NCI-H1436 treated with DMSO at 0.1 percent for 48 hours (cell line): Measurements from ENCODE around the gene RAD51B.

Source experiments
- DNase-seq: peaks from one replicate; lab custom pipeline; 2025; lab: John Stamatoyannopoulos, UW

Gene RAD51B

GRCh38 chr14:68444449-68445168 lies 625.0 kb downstream of the RAD51B start:
- no peak for DNase-seq

- DNase-seq: no peak
Observed at GRCh38 chr14:68446243-68447040, 626.9 kb downstream of the RAD51B start.

GRCh38 chr14:68447581-68448251 lies 628.1 kb downstream of the RAD51B start:
- DNase-seq: no peak

GRCh38 chr14:68448252-68448902 lies 628.8 kb downstream of the RAD51B start:
- no peak for DNase-seq

GRCh38 chr14:68449561-68450181 lies 630.1 kb downstream of the RAD51B start:
- no peak for DNase-seq

GRCh38 chr14:68450391-68451120 lies 631.0 kb downstream of the RAD51B start:
- DNase-seq: no peak

- DNase-seq: no peak
Observed at GRCh38 chr14:68451696-68452373, 632.3 kb downstream of the RAD51B start.

GRCh38 chr14:68458253-68458652 lies 638.7 kb downstream of the RAD51B start:
- DNase-seq: no peak

GRCh38 chr14:68458840-68459469 lies 639.4 kb downstream of the RAD51B start:
- no peak for DNase-seq

- DNase-seq: no peak
Observed at GRCh38 chr14:68459480-68460136, 640.0 kb downstream of the RAD51B start.

GRCh38 chr14:68460541-68460940 lies 641.0 kb downstream of the RAD51B start:
- no peak for DNase-seq

- no peak for DNase-seq
Observed at GRCh38 chr14:68461086-68461485, 641.5 kb downstream of the RAD51B start.

- DNase-seq: no peak
Observed at GRCh38 chr14:68462683-68463082, 643.1 kb downstream of the RAD51B start.

GRCh38 chr14:68463299-68463698 lies 643.7 kb downstream of the RAD51B start:
- no peak for DNase-seq

GRCh38 chr14:68463705-68464374 lies 644.3 kb downstream of the RAD51B start:
- DNase-seq: no peak

GRCh38 chr14:68464711-68465110 lies 645.1 kb downstream of the RAD51B start:
- DNase-seq: no peak

GRCh38 chr14:68466491-68466977 lies 647.0 kb downstream of the RAD51B start:
- DNase-seq: no peak

- no peak for DNase-seq
Observed at GRCh38 chr14:68467425-68467824, 647.8 kb downstream of the RAD51B start.
